Nephron progenitor cell (in vitro differentiated cells): ENCODE measurements around the gene GLRX5.

Source experiments
- DNase-seq: peaks from one replicate; pipeline ENCODE4 v3.0.0; 2021
- H3K27ac Mint-ChIP-seq: 2 replicates; pipeline ENCODE4 v1.8.0; 2021; ENCODE audit warnings: mild to moderate bottlenecking, moderate library complexity, mixed read lengths
- H3K27me3 Mint-ChIP-seq: 2 replicates; pipeline ENCODE4 v1.8.0; 2021; ENCODE audit warnings: mild to moderate bottlenecking, low read depth, mixed read lengths; ENCODE audit not compliant: poor library complexity
- H3K36me3 Mint-ChIP-seq: 2 replicates; pipeline ENCODE4 v1.8.0; 2021; ENCODE audit warnings: low read depth, mixed read lengths
- H3K4me1 Mint-ChIP-seq: 2 replicates; pipeline ENCODE4 v1.8.0; 2021; ENCODE audit warnings: mixed read lengths
- H3K4me3 Mint-ChIP-seq: 2 replicates; pipeline ENCODE4 v1.8.0; 2021; ENCODE audit warnings: mild to moderate bottlenecking, moderate library complexity, mixed read lengths
- H3K9me3 Mint-ChIP-seq: 2 replicates; pipeline ENCODE4 v1.8.0; 2021; ENCODE audit warnings: mild to moderate bottlenecking, moderate library complexity, mixed read lengths
- TF ChIP-seq, protein P1 (sequence below): fragments of 200-600 bp; sonication (generic); IDR thresholded peaks from 2 replicates; pipeline ENCODE4 v1.5.0; 2021; ENCODE audit warnings: antibody characterized with exemption

The GLRX5 gene

DNA sequence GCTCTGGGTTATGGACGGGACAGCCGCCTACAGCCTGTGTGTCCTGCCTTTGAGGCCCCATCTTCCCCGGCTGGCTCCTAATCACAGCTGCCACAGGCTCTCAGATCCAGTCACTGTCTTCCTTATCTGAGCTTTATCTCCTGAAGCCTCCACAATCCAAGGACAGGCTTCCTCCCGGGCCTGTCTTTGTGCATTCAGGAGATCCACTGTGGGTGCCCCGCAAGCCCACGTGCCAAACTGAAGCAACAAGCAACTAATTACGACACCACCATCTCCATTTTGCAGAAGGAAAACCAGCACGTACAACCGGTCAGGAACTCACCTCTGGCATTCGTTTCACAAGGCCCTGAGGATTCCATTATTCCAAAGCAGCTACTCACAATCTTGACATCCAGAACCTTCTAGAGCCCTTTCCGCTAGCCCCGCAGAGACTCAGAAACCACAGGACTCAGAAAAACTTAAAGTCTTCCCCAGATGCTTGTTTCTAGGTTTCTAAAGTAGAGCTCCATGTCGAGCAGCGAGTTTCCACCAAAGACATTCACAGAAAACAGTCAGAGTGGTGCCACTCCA lies 32.4 kb upstream of the GLRX5 start:
- Mint-ChIP-seq H3K27me3 (peaks cover 6% of the 10 kb centered on the region), H3K9me3 (no peaks in the 10 kb centered on the region), H3K36me3 (no peaks in the 10 kb centered on the region), H3K27ac (no peak overlapping the region), H3K4me3 (no peak overlapping the region), H3K4me1 (peaks cover 12% of the 10 kb centered on the region)
- no peak for DNase-seq
- TF ChIP-seq, protein P1, sequence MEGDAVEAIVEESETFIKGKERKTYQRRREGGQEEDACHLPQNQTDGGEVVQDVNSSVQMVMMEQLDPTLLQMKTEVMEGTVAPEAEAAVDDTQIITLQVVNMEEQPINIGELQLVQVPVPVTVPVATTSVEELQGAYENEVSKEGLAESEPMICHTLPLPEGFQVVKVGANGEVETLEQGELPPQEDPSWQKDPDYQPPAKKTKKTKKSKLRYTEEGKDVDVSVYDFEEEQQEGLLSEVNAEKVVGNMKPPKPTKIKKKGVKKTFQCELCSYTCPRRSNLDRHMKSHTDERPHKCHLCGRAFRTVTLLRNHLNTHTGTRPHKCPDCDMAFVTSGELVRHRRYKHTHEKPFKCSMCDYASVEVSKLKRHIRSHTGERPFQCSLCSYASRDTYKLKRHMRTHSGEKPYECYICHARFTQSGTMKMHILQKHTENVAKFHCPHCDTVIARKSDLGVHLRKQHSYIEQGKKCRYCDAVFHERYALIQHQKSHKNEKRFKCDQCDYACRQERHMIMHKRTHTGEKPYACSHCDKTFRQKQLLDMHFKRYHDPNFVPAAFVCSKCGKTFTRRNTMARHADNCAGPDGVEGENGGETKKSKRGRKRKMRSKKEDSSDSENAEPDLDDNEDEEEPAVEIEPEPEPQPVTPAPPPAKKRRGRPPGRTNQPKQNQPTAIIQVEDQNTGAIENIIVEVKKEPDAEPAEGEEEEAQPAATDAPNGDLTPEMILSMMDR: no peak

DNA sequence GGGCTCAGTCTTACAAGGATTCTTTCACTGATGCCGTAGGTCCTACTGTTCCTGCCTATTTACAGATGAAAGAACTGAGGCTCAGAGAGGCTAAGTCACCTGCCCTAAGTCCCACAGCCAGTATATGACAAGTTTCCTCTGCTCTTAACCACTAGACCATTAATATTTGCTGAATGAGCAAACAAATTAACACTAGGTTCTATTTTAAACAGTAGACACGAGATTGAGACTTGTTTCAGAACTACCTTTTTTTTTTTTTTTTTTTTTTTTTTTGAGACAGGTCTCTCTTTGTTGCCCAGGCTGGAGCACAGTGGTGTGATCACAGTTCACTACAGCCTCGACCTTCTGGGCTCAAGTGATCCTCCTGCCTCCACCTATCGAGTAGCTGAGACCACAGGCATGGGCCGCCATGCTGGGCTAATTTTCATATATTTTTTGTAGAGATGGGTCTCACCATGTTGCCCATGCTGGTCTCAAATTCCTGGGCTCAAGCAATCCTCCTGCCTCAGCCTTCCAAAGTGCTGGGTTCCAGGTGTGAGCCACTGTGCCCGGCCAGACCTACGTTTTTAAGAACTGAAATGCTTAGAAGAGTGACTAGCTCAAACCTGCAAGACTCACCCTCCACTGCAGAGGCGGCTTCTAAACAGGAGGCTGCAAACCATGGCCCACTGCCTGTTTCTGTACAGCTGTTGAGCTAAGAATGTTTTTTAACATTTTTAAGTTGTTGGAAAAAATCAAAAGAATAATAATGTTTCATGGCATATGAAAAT lies 31.3 kb upstream of the GLRX5 start:
- Mint-ChIP-seq H3K27me3 (peaks cover 6% of the 10 kb centered on the region), H3K4me1 (peaks cover 8% of the 10 kb centered on the region), H3K36me3 (no peaks in the 10 kb centered on the region), H3K9me3 (no peaks in the 10 kb centered on the region), H3K27ac (no peak overlapping the region), H3K4me3 (no peak overlapping the region)
- DNase-seq: no peak
- TF ChIP-seq, protein P1: no peak

DNA sequence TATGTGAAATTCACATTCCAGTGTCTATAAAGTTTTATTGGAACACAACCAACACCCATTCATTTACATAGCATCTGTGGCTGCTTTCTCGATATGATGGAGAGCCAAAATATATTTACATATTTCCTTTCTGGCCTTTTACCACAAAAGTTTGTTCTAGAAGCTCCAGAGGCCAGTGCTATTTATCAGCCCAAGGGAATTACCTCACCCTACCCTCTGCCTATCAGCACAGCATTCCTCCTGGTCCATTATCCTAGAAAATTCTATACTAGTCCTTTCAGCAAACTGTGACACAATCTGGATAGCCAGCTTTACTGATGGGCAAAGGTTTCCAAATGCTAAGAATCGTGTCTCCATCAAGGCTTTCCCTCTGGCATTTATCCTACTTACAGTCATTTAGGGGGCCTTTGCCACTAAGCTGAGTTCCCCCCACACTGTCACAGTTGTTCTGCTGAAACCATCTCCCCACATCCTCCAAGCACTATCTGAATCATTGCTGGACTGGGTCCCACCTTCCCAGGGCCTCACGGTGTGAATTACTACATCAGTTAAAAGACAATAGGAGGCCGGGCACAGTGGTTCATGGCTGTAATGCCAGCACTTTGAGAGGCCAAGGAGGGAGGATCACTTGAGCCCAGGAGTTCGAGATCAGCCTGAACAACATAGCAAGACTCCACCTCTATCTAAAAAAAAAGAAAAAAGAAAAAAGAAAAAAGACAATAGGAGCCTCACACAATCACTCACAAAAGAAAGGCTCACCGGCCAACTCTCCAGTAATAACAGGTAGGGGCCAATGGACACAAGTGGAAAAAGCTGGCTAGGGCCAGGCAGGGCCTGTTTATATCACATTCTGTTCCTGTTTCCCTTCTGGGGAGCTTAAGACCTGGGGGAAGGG lies 30.5 kb upstream of the GLRX5 start:
- peaks cover 8% of the 10 kb centered on the region for H3K4me1 Mint-ChIP-seq
- H3K36me3 Mint-ChIP-seq: no peaks in the 10 kb centered on the region
- H3K4me3 Mint-ChIP-seq: no peak overlapping the region
- no peak overlapping the region for H3K27ac Mint-ChIP-seq
- no peak for DNase-seq
- no peaks in the 10 kb centered on the region for H3K9me3 Mint-ChIP-seq
- TF ChIP-seq, protein P1: no peak
- peaks cover 9% of the 10 kb centered on the region for H3K27me3 Mint-ChIP-seq

DNA sequence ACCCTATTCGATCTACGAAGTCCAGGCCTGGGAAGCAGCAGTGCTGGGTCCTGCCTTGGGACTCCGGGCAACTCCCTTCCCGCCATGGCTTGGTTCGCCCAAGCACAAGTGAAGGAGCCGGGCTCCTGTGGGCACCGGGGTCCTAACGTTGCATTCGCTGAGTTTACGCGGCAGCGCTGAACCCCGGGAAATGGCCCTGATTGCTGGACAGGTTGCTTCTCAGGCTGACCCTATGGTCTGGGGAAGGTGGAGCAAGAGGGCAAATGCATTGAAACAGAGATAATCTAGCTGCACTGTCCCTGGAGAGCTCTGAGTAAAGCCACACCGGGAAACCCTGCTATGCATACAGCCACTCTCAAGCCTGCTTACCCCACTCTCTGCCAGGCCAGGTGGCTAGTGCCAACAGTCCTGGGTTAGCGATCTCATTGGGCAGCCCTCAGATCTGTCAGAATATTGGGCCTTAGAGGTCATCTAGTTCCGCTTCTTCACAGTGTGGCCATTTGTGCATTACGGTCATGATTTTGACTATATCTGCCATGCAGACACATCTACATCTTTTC lies 29.7 kb upstream of the GLRX5 start:
- Mint-ChIP-seq H3K4me1 (peaks cover 8% of the 10 kb centered on the region), H3K36me3 (no peaks in the 10 kb centered on the region), H3K4me3 (no peak overlapping the region), H3K27ac (no peak overlapping the region), H3K27me3 (peaks cover 16% of the 10 kb centered on the region), H3K9me3 (no peaks in the 10 kb centered on the region)
- no peak for DNase-seq
- TF ChIP-seq, protein P1: no peak

DNA sequence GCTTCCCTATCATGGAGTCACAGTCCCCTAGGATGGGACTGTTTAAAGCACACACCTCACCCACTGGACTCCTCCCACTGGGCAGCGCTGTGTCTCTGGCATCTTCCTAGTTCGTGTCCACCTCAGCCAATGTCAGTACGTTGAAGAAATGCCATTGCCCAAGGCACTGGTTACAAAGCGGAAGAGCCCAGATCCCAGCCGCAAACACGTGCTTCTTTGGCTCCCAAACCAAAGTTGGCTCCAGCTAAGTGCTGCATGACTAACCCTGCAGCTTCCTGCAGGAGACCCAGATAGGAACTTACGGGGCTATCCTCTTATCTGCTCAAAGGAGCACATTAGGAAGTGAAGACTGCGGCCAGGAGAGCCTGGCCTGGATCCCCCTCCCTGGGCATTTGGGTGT lies 27.7 kb upstream of the GLRX5 start:
- TF ChIP-seq, protein P1: no peak
- Mint-ChIP-seq H3K27me3 (peaks cover 17% of the 10 kb centered on the region), H3K9me3 (no peaks in the 10 kb centered on the region), H3K36me3 (no peaks in the 10 kb centered on the region), H3K4me3 (no peak overlapping the region), H3K4me1 (no peaks in the 10 kb centered on the region), H3K27ac (no peak overlapping the region)
- DNase-seq: no peak
